ENCODE data around the gene ARID1B. TPM values are rescaled to one million over a fixed set of nuclear protein-coding genes. Genes with fewer than 3 reads are reported as not detected.

Gene ARID1B
- total RNA-seq, 6 experiments from 2014 or later, result 32.5 to 44.3 (median 36.5) TPM

GRCh38 chr6:157239671-157240058, 462.5 kb downstream of the ARID1B start:
- H3K4me1 Mint-ChIP-seq (ENCODE audit: low read depth), result peaks cover 27% of the 10 kb centered on the region
- H3K27ac Mint-ChIP-seq, result no peak overlapping the region
- H3K27me3 Mint-ChIP-seq (ENCODE audit: insufficient read depth), result peaks cover 40% of the 10 kb centered on the region
- H3K4me3 Mint-ChIP-seq, result peak overlapping the region; percentile 59; the same call in 1 of the 2 replicates
- no peaks in the 10 kb centered on the region for H3K36me3 Mint-ChIP-seq (ENCODE audit: low read depth)
- no peak for DNase-seq
- TF ChIP-seq CTCF (IDR thresholded peaks at IDR 0.05), result no peak
- H3K9me3 Mint-ChIP-seq, result no peaks in the 10 kb centered on the region; the same call in 1 of the 2 replicates

GRCh38 chr6:157240059-157240959, 463.1 kb downstream of the ARID1B start:
- peak; percentile 45 for DNase-seq
- Mint-ChIP-seq H3K4me3 (peak overlapping the region; percentile 59), H3K4me1 (ENCODE audit: low read depth) (peaks cover 29% of the 10 kb centered on the region), H3K27ac (no peak overlapping the region; the same call in 1 of the 2 replicates), H3K27me3 (ENCODE audit: insufficient read depth) (peaks cover 33% of the 10 kb centered on the region), H3K36me3 (ENCODE audit: low read depth) (no peaks in the 10 kb centered on the region), H3K9me3 (no peaks in the 10 kb centered on the region)
- no peak for TF ChIP-seq CTCF (IDR thresholded peaks at IDR 0.05)

- no peaks in the 10 kb centered on the region for H3K36me3 Mint-ChIP-seq (ENCODE audit: low read depth)
- no peak for TF ChIP-seq CTCF (IDR thresholded peaks at IDR 0.05)
- DNase-seq, result no peak
- no peaks in the 10 kb centered on the region for H3K9me3 Mint-ChIP-seq
- peaks cover 30% of the 10 kb centered on the region for H3K4me1 Mint-ChIP-seq (ENCODE audit: low read depth)
- H3K4me3 Mint-ChIP-seq, result no peak overlapping the region
- H3K27ac Mint-ChIP-seq, result no peak overlapping the region; the same call in 1 of the 2 replicates
- peaks cover 28% of the 10 kb centered on the region for H3K27me3 Mint-ChIP-seq (ENCODE audit: insufficient read depth)
Observed at GRCh38 chr6:157240960-157241311, 463.8 kb downstream of the ARID1B start.

- peaks cover 21% of the 10 kb centered on the region for H3K27me3 Mint-ChIP-seq (ENCODE audit: insufficient read depth)
- H3K4me1 Mint-ChIP-seq (ENCODE audit: low read depth), result peaks cover 32% of the 10 kb centered on the region
- H3K27ac Mint-ChIP-seq, result no peak overlapping the region
- no peak for DNase-seq
- no peaks in the 10 kb centered on the region for H3K36me3 Mint-ChIP-seq (ENCODE audit: low read depth)
- TF ChIP-seq CTCF (IDR thresholded peaks at IDR 0.05), result no peak
- no peaks in the 10 kb centered on the region for H3K9me3 Mint-ChIP-seq
- H3K4me3 Mint-ChIP-seq, result no peak overlapping the region
Observed at GRCh38 chr6:157242791-157243190, 465.6 kb downstream of the ARID1B start.

GRCh38 chr6:157244175-157244574, 467.0 kb downstream of the ARID1B start:
- TF ChIP-seq CTCF (IDR thresholded peaks at IDR 0.05), result no peak

More at GRCh38 chr6:157244175-157244574, 467.0 kb downstream of the ARID1B start:
- Mint-ChIP-seq H3K27ac (no peak overlapping the region; the same call in 1 of the 2 replicates), H3K9me3 (peaks cover 12% of the 10 kb centered on the region), H3K4me3 (no peak overlapping the region), H3K27me3 (ENCODE audit: insufficient read depth) (peaks cover 21% of the 10 kb centered on the region), H3K36me3 (ENCODE audit: low read depth) (0 out of 2 replicates have a peak, but pooled peaks cover 5% of the 10 kb centered on the region), H3K4me1 (ENCODE audit: low read depth) (peaks cover 32% of the 10 kb centered on the region)
- DNase-seq, result peak; percentile 75
